ENCODE measurements around the gene DPPA3.

- no peak for TF ChIP-seq POLR2A (IDR thresholded peaks at IDR 0.05)
- TF ChIP-seq CTCF (IDR thresholded peaks at IDR 0.05): no peak
Observed at GRCh38 chr12:7748852-7749251, 37.6 kb downstream of the DPPA3 start.
